EH (cell line): Measurements from ENCODE around the gene SSPN.

Experiments
- DNase-seq: peaks from one replicate; pipeline ENCODE4 v3.0.0-alpha.2; 2015; ENCODE audit warnings: low read depth

SSPN gene

DNA sequence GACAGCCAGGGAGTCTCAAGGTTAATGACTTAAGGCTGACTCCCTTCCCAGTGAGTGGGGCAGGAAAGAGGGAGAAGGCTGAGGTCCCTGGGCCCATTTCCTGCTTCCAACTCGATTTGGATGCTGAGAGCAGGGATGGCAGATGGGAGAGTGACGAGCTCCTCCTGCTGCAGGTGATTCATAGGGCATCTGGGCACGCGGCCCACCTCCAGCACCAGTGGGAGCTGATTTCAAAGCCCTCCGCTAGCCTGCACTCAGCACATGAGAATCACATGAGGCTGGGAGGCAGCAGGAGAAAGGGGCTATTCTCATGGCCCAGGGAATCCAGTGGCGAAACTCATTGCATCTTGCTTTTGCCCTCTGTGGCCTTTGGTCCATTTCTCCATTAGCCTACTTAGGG is 90.8 kb downstream of the SSPN start:
- DNase-seq, result no peak

DNA sequence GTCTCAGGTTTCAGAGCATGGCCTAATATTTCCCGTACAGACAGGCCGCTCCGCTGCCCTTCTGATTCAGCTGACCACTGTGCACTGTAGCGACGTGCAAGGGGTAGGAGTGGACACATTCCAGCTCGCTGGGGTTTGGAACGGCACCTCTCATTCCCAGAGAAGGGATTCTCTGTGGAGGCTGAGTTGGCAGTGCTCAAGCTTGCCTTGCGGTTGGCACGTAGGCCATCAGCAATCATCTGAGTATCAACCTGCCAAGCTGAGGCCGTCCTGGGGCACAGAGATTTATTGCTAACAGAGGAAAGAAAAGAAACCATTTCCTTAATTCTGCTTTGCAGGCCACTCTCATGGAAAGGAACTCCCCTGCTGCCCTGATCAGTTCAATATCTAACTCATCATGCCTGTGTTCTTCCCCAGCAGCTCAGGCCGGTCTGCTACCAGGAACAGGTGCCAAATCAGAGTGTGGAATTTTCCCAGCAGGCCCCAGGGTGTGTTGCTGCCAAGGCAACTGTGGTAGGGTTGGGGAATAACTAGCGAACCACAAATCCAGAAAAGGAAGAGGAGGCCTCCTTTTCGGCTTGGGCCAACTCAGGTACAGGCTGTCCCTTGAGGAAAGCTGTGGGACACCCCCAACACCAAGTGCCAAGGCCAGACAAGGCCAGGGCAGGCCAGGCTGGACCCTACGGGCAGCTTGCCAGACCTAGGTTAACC is 92.5 kb downstream of the SSPN start:
- no peak for DNase-seq

DNA sequence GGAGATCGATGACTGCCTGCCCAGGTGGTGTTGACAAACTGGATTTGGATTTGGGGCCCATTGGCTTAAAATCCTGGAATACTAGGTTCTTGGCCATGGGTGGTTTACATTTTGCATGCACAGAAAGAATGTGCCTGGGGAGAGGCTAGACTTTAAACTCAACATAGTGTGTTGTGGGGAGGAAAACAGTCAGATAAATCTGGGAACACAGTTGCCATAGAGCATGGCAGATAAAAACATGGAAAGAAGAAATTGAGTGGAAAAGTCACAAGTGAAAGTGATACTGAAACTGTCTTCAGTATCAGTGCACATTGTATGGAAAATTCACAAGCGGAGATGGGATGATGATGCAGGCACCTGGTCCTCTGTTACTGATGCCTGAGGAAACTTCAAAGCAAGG is 95.2 kb downstream of the SSPN start:
- DNase-seq, result no peak

DNA sequence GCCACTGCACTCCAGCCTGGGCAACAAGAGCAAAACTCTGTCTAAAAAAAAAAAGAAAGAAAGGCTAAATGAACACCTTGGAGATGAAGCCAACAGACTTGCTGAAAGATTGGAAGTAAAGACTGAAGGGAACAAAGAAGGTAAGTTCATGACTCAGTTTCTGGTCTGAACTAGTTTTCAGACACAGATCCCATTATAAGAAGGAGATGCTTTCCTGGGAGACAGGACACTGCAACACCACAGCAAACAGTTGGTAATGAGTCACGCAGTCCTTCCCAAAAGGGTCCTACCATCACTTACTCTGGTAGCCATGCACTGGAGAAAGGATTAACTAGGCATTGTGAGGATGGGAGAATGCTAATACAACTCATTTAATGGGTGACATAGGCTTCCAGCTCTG is 97.2 kb downstream of the SSPN start:
- no peak for DNase-seq

DNA sequence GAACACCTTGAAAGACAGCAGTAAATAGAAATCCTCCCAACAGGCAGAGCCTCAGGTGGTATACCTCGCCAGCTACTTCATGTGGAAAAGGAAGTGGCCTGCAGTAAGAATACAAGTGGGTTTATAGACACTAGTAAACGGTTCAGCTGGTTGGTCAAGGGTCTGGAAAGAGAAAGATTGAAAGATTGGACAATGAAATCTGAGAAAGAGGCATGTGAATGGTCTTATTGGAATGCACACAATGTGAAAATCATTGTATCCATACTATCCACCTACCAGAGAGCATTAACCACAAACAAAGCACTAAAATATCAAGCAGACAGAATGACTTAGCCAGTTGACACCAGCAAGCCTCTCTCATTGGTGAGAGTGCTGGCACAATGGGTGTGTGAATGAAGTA is 98.2 kb downstream of the SSPN start:
- DNase-seq, result peak; percentile 16

DNA sequence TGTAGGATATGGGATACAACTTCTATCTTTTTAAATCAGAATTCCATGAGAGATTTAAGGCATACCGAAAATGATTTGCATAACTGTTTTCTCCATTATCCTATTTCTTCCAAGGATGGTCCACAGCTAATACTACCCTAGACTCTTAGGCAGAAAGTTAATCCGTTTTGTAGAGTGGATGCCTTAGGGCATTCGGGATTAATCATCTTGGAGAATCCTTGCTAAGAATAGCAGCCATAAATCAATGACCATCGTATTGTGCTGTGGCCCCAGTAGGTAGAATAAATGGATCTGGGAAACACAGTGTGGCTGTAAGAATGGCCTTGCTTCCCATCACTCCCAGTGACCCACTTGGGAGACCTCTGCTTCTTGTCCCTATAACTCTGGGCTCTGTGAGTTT is 99.6 kb downstream of the SSPN start:
- peak; percentile 43 for DNase-seq

DNA sequence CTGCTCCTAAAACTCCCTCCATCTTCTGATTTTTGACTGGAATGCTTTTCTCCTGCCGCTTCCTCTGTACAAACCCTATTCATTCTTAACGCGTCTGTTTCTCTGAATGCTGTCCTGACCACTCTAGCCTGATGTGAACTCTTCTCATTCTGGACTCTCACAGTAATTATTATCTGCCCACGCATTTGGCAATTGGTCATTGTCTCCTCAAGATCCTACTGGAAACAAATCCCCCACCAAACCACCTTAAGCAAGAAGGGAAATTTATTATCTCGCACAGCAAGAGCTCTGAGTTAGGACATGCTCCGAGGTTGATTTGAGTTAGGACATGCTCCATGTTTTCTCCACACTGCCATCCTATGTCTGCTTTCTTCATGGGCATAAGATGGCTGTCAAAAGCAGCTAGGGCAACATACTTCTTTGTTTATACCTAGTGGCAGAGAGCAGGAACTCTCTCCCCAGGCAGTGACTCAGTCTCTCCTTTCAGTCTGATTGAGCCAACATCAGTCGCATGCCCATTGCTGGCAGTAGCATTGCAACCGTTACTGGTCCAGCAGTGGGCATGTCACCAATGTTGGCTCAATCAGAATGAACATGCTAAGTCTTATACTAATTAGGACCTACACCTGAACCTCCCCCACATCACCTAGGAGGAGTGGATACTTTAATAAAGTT is 102.2 kb downstream of the SSPN start:
- peak; percentile 37 for DNase-seq

DNA sequence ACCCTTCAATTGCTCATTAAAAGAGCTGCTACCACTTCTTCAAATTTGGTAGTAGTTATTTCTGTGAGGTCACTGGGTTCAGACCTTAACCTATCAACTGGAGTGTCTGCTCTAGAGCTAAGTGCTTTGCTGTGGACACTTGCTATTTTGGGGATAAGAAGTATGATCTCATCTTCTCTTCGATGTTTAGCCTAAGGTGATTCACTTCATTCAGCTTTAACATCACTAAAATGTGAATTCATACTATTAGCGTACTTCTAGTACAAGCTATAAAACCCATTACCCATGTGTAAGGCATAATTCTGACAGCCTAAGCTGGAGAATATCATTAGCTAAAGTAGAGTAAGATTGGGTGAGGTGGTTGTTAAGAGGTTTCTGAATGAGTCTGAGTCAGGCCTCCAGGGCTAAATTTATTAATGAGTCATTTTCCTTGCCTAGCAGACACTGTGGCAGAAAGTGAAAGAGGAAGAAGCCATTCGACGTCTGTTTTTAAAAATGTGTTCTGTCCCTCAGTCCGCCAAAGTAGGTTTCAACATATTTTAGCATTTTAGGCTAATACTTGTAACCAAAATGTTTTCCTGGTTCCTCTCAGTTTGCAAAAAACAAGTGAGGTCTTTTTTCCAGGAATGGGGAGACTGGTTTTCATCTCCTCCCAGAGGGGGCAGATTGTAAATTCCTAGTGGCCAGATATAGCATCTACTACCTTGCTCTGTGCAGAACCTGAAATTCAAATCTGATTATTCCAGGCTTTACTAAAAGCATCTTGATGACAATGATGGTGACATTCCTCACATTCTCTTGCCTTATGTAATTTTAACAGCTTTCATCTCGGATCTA is 103.6 kb downstream of the SSPN start:
- peak; percentile 90 for DNase-seq

DNA sequence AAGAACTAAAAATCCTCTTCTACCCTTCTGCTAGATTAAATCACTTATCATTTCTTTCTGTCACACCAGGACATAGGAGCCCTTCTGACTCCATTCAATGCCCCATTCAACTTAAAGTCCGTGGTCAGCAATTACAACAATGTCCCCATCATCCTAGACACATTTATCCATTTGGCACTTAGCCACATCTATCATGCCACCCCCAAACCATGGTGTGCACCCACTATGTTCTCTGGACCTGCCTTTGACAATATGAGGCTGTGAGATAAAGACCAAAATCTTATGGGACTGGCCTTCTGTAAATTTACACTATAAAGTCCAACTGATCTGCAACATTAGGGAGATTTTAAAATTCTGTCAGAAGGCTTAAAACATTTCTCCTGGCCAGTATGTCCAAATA is 104.4 kb downstream of the SSPN start:
- DNase-seq, result no peak
